HFF-Myc (cell line): ENCODE measurements around the gene SDK2.
A peak's percentile ranks its signal among the peaks of the same experiment; 100 is the strongest.

ENCODE experiments used
- DNase-seq: peaks from one replicate; pipeline ENCODE4 v3.0.0-alpha.2; 2011; ENCODE audit warnings: low read depth; ENCODE audit errors: extremely low read depth
- H3K4me3 ChIP-seq: replicated peaks from 2 replicates; pipeline ENCODE4 v1.5.1; 2011; ENCODE audit warnings: low read depth, mild to moderate bottlenecking, control low read depth, low read length
- CTCF ChIP-seq: IDR thresholded peaks from 2 replicates; pipeline ENCODE4 v1.5.1; 2012; ENCODE audit warnings: mild to moderate bottlenecking, low read depth, low read length, control low read depth; ENCODE audit errors: missing control alignments

The SDK2 gene

GRCh38 chr17:73423159-73423715 is 221.0 kb downstream of the SDK2 start:
- no peak for TF ChIP-seq CTCF
- no peak overlapping the region for H3K4me3 ChIP-seq
- DNase-seq, result no peak

- no peak for DNase-seq
- TF ChIP-seq CTCF, result no peak
Observed at GRCh38 chr17:73422121-73422520, 222.1 kb downstream of the SDK2 start.

GRCh38 chr17:73420897-73421296 is 223.3 kb downstream of the SDK2 start:
- DNase-seq, result no peak
- no peak overlapping the region for H3K4me3 ChIP-seq
- peak; percentile 11 for TF ChIP-seq CTCF

More at GRCh38 chr17:73422121-73422520, 222.1 kb downstream of the SDK2 start:
- no peak overlapping the region for H3K4me3 ChIP-seq

DNA sequence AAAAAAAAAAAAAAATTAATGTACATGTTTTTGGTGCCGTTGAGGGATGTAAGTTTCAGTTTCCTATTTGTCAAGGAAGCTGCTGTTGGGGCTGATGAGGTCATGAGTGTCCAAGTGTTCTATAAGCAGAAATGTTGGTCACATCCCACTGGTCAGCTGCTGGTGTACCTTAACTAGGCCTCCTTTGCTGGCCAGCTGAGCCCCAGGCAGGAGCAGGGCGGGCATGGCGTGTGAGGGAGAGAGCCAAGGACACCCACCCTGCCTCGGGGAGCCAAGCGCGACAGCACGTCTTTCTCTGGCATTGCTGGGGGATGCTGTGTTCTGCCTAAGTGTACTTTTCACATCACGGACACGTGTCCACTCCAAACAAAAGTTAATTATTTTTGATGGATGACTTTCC is 224.4 kb downstream of the SDK2 start:
- H3K4me3 ChIP-seq, result no peak overlapping the region
- DNase-seq, result no peak
- no peak for TF ChIP-seq CTCF

DNA sequence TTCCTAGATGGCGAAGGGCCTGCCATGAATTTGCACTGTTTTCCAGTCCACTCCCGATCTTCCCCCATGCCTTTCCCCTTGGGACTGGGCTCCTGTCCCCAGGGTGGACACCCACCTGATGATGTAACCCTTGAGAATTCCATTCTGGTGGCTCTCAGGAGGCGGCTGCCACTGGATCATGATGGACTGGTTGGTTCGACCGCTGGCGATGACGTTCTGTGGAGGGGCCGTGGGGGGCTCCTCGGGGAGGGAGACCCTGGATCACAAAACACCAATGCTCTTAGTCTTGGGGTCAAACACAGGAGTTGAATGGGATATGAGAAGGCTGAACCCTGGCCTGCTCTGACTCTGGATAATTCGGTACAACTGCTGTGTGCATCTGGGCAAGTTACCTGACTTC is 225.2 kb downstream of the SDK2 start:
- no peak overlapping the region for H3K4me3 ChIP-seq
- no peak for DNase-seq
- TF ChIP-seq CTCF, result no peak

DNA sequence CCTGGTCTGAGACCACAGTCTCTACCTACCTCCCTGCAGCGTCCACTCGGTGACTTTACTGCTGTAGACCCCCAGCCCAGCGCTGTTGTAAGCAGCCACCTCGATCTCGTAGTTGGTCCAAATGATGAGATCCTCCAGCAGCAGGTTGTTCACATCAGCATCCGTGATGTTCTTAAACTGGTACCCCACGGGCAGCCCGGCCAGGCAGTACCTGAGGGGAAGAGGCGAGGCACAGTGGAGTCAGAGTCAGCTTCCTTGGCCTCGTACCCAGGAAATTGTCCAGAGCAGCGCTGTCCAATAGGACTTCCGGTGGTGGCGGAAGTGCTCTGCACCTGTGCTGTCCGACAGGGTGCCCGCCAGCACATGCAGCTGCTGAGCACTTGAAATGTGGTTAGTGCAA is 228.5 kb downstream of the SDK2 start:
- H3K4me3 ChIP-seq, result no peak overlapping the region
- no peak for DNase-seq
- no peak for TF ChIP-seq CTCF
